ENCODE results near the gene HIVEP1.
"Not testable (repeated sequence)": the region's sequence is repeated elsewhere in the genome, so short reads cannot be mapped to it uniquely, and the experiment has no call there.

The HIVEP1 gene

GRCh38 chr6:12164508-12164770 lies 152.3 kb downstream of the HIVEP1 start:
- no peak for FAIRE-seq

GRCh38 chr6:12165297-12165696 lies 153.2 kb downstream of the HIVEP1 start:
- FAIRE-seq, result no peak

GRCh38 chr6:12165722-12166280 lies 153.7 kb downstream of the HIVEP1 start:
- no peak for FAIRE-seq

GRCh38 chr6:12169377-12169776 lies 157.3 kb downstream of the HIVEP1 start:
- no peak for FAIRE-seq

GRCh38 chr6:12170351-12171092 lies 158.4 kb downstream of the HIVEP1 start:
- FAIRE-seq, result no peak

- no peak for FAIRE-seq
Measured at GRCh38 chr6:12171717-12172116, 159.6 kb downstream of the HIVEP1 start.

GRCh38 chr6:12172572-12172971 lies 160.5 kb downstream of the HIVEP1 start:
- FAIRE-seq, result no peak

- no peak for FAIRE-seq
Measured at GRCh38 chr6:12173181-12173580, 161.1 kb downstream of the HIVEP1 start.

GRCh38 chr6:12173661-12174060 lies 161.5 kb downstream of the HIVEP1 start:
- no peak for FAIRE-seq

GRCh38 chr6:12174878-12175277 lies 162.8 kb downstream of the HIVEP1 start:
- FAIRE-seq, result no peak

- no peak for FAIRE-seq
Measured at GRCh38 chr6:12175626-12176025, 163.5 kb downstream of the HIVEP1 start.

GRCh38 chr6:12176782-12177181 lies 164.7 kb downstream of the HIVEP1 start:
- FAIRE-seq, result not testable (repeated sequence)

- no peak for FAIRE-seq
Measured at GRCh38 chr6:12178521-12178920, 166.4 kb downstream of the HIVEP1 start.

- no peak for FAIRE-seq
Measured at GRCh38 chr6:12181481-12181880, 169.4 kb downstream of the HIVEP1 start.

- FAIRE-seq, result no peak
Measured at GRCh38 chr6:12182676-12183075, 170.6 kb downstream of the HIVEP1 start.

GRCh38 chr6:12185081-12185673 lies 173.1 kb downstream of the HIVEP1 start:
- no peak for FAIRE-seq

- no peak for FAIRE-seq
Measured at GRCh38 chr6:12186528-12186927, 174.4 kb downstream of the HIVEP1 start.

- FAIRE-seq, result peak; percentile 91
Measured at GRCh38 chr6:12189150-12189549, 177.0 kb downstream of the HIVEP1 start.

GRCh38 chr6:12189661-12190060 lies 177.5 kb downstream of the HIVEP1 start:
- FAIRE-seq, result no peak

GRCh38 chr6:12190252-12190651 lies 178.1 kb downstream of the HIVEP1 start:
- no peak for FAIRE-seq

GRCh38 chr6:12196326-12196936 lies 184.3 kb downstream of the HIVEP1 start:
- FAIRE-seq, result no peak

GRCh38 chr6:12198851-12199250 lies 186.7 kb downstream of the HIVEP1 start:
- FAIRE-seq, result no peak

- no peak for FAIRE-seq
Measured at GRCh38 chr6:12200015-12200564, 188.0 kb downstream of the HIVEP1 start.

- FAIRE-seq, result no peak
Measured at GRCh38 chr6:12200761-12201160, 188.6 kb downstream of the HIVEP1 start.

All from islet of Langerhans (tissue), 1 donor.